CD4-positive, alpha-beta T cell treated with Interleukin-4 for 1 hour (primary cell): Measurements from ENCODE around the gene DIPK1B.

Source experiments
- DNase-seq, 2 donors: peaks; one replicate each; pipeline ENCODE4 v3.0.0-alpha.2; 2020 to 2022

Gene DIPK1B

GRCh38 chr9:136673088-136673974 is 39.0 kb upstream of the DIPK1B start:
- DNase-seq = no peak

- DNase-seq = no peak
Observed at GRCh38 chr9:136673975-136674785, 38.2 kb upstream of the DIPK1B start.

- DNase-seq = no peak
Observed at GRCh38 chr9:136674786-136675349, 37.5 kb upstream of the DIPK1B start.

- no peak for DNase-seq
Observed at GRCh38 chr9:136675477-136676296, 36.7 kb upstream of the DIPK1B start.

- no peak for DNase-seq
Observed at GRCh38 chr9:136676297-136676794, 36.0 kb upstream of the DIPK1B start.

GRCh38 chr9:136676920-136677686 is 35.3 kb upstream of the DIPK1B start:
- DNase-seq = no peak

- no peak for DNase-seq
Observed at GRCh38 chr9:136678034-136678433, 34.3 kb upstream of the DIPK1B start.

- no peak for DNase-seq
Observed at GRCh38 chr9:136678624-136679023, 33.7 kb upstream of the DIPK1B start.

GRCh38 chr9:136679431-136679941 is 32.9 kb upstream of the DIPK1B start:
- peak in 1 of 2 donors; percentile 52 for DNase-seq

GRCh38 chr9:136681029-136681428 is 31.3 kb upstream of the DIPK1B start:
- DNase-seq = no peak

GRCh38 chr9:136681945-136682699 is 30.2 kb upstream of the DIPK1B start:
- no peak for DNase-seq

GRCh38 chr9:136682710-136683109 is 29.7 kb upstream of the DIPK1B start:
- DNase-seq = no peak

GRCh38 chr9:136683173-136683745 is 29.1 kb upstream of the DIPK1B start:
- no peak for DNase-seq

GRCh38 chr9:136683755-136684154 is 28.6 kb upstream of the DIPK1B start:
- no peak for DNase-seq

GRCh38 chr9:136684339-136684738 is 28.0 kb upstream of the DIPK1B start:
- DNase-seq = no peak

- DNase-seq = no peak
Observed at GRCh38 chr9:136684799-136685198, 27.6 kb upstream of the DIPK1B start.

- no peak for DNase-seq
Observed at GRCh38 chr9:136685216-136685615, 27.2 kb upstream of the DIPK1B start.

GRCh38 chr9:136685790-136686533 is 26.4 kb upstream of the DIPK1B start:
- no peak for DNase-seq

GRCh38 chr9:136686534-136686793 is 25.9 kb upstream of the DIPK1B start:
- DNase-seq = no peak
